Activated CD4-positive, alpha-beta T cell treated with anti-CD3 and anti-CD28 coated beads, Interleukin-2, amount 10 ng/mL, durations not matched to agents 24 days and 14 days (primary cell): ENCODE data around the gene RNF25. TPM values are rescaled to one million over a fixed set of nuclear protein-coding genes. Genes with fewer than 3 reads are reported as not detected.

Experiments used
- DNase-seq: peaks from one replicate; pipeline ENCODE4 v3.0.0; 2022
- H3K27ac Mint-ChIP-seq: one replicate; pipeline ENCODE4 v1.8.0; 2022; ENCODE audit warnings: mild to moderate bottlenecking, mixed read lengths
- H3K27me3 Mint-ChIP-seq: one replicate; pipeline ENCODE4 v1.8.0; 2022; ENCODE audit warnings: mixed read lengths
- H3K36me3 Mint-ChIP-seq: one replicate; pipeline ENCODE4 v1.8.0; 2022; ENCODE audit warnings: low read depth, mild to moderate bottlenecking, mixed read lengths
- H3K4me1 Mint-ChIP-seq: one replicate; pipeline ENCODE4 v1.8.0; 2021; ENCODE audit warnings: mixed read lengths
- H3K4me3 Mint-ChIP-seq: one replicate; pipeline ENCODE4 v1.8.0; 2022; ENCODE audit warnings: mild to moderate bottlenecking, moderate library complexity, mixed read lengths
- H3K9me3 Mint-ChIP-seq: one replicate; pipeline ENCODE4 v1.8.0; 2021; ENCODE audit warnings: mixed read lengths
- intact Hi-C: fragments of 100-400 bp; cut with micrococcal nuclease; formaldehyde crosslinking; loops from one replicate; pipeline ENCODE4 v1.15.1; 2023
- total RNA-seq: library from RNA; stranded (reverse); gene quantifications from 2 replicates; pipeline ENCODE4 v1.2.3, GENCODE V29; 2022

Gene RNF25
- total RNA-seq, 1 donor from 2014 or later = 28.8 TPM

GRCh38 chr2:218631837-218632236 is 40.0 kb downstream of the RNF25 start:
- Mint-ChIP-seq H3K9me3 (no peaks in the 10 kb centered on the region), H3K4me3 (no peak overlapping the region), H3K4me1 (peaks cover 3% of the 10 kb centered on the region), H3K27ac (no peak overlapping the region), H3K36me3 (peaks cover 23% of the 10 kb centered on the region), H3K27me3 (no peaks in the 10 kb centered on the region)
- intact Hi-C loops = no loop called here
- DNase-seq = no peak

- H3K27me3 Mint-ChIP-seq = no peaks in the 10 kb centered on the region
- H3K4me1 Mint-ChIP-seq = peaks cover 5% of the 10 kb centered on the region
- H3K4me3 Mint-ChIP-seq = no peak overlapping the region
- H3K9me3 Mint-ChIP-seq = no peaks in the 10 kb centered on the region
- no peak for DNase-seq
- H3K36me3 Mint-ChIP-seq = no peaks in the 10 kb centered on the region
- intact Hi-C loops = no loop called here
- H3K27ac Mint-ChIP-seq = no peak overlapping the region
These were observed 43.9 kb downstream of the RNF25 start for GRCh38 chr2:218627939-218628338.

GRCh38 chr2:218626369-218626768 is 45.4 kb downstream of the RNF25 start:
- H3K9me3 Mint-ChIP-seq = no peaks in the 10 kb centered on the region
- intact Hi-C loops = no loop called here
- H3K36me3 Mint-ChIP-seq = no peaks in the 10 kb centered on the region
- H3K4me1 Mint-ChIP-seq = peaks cover 5% of the 10 kb centered on the region
- no peak for DNase-seq
- H3K27me3 Mint-ChIP-seq = no peaks in the 10 kb centered on the region
- H3K4me3 Mint-ChIP-seq = no peak overlapping the region
- no peak overlapping the region for H3K27ac Mint-ChIP-seq

- intact Hi-C loops = no loop called here
- peaks cover 5% of the 10 kb centered on the region for H3K4me1 Mint-ChIP-seq
- H3K36me3 Mint-ChIP-seq = no peaks in the 10 kb centered on the region
- no peak overlapping the region for H3K4me3 Mint-ChIP-seq
- no peaks in the 10 kb centered on the region for H3K9me3 Mint-ChIP-seq
- H3K27ac Mint-ChIP-seq = no peak overlapping the region
- DNase-seq = no peak
- no peaks in the 10 kb centered on the region for H3K27me3 Mint-ChIP-seq
These were observed 48.5 kb downstream of the RNF25 start for GRCh38 chr2:218623366-218623705.

- Mint-ChIP-seq H3K27ac (no peak overlapping the region), H3K9me3 (no peaks in the 10 kb centered on the region), H3K27me3 (no peaks in the 10 kb centered on the region), H3K4me1 (peaks cover 2% of the 10 kb centered on the region), H3K36me3 (no peaks in the 10 kb centered on the region), H3K4me3 (no peak overlapping the region)
- intact Hi-C loops = no loop called here
- no peak for DNase-seq
These were observed 49.0 kb downstream of the RNF25 start for GRCh38 chr2:218622606-218623365.

GRCh38 chr2:218621007-218621406 is 50.8 kb downstream of the RNF25 start:
- no peak for DNase-seq
- Mint-ChIP-seq H3K36me3 (no peaks in the 10 kb centered on the region), H3K27me3 (no peaks in the 10 kb centered on the region), H3K4me1 (peaks cover 2% of the 10 kb centered on the region), H3K9me3 (no peaks in the 10 kb centered on the region), H3K4me3 (no peak overlapping the region), H3K27ac (no peak overlapping the region)
- intact Hi-C loops = no loop called here

GRCh38 chr2:218618102-218618860 is 53.5 kb downstream of the RNF25 start:
- intact Hi-C loops = no loop called here
- peaks cover 2% of the 10 kb centered on the region for H3K4me1 Mint-ChIP-seq
- H3K27me3 Mint-ChIP-seq = no peaks in the 10 kb centered on the region
- no peaks in the 10 kb centered on the region for H3K9me3 Mint-ChIP-seq
- no peaks in the 10 kb centered on the region for H3K36me3 Mint-ChIP-seq
- DNase-seq = no peak
- no peak overlapping the region for H3K4me3 Mint-ChIP-seq
- H3K27ac Mint-ChIP-seq = no peak overlapping the region

GRCh38 chr2:218615868-218616315 is 55.9 kb downstream of the RNF25 start:
- Mint-ChIP-seq H3K4me1 (no peaks in the 10 kb centered on the region), H3K9me3 (no peaks in the 10 kb centered on the region), H3K36me3 (no peaks in the 10 kb centered on the region), H3K27me3 (peaks cover 3% of the 10 kb centered on the region), H3K27ac (no peak overlapping the region), H3K4me3 (no peak overlapping the region)
- intact Hi-C loops = no loop called here
- no peak for DNase-seq

Other genes with a start within 250 kb of the RNF25 start
- 45.0 and 45.5 TPM in 2 replicates for gene USP37, start 103.7 kb downstream of the RNF25 start, total RNA-seq
- gene CNOT9, start 103.2 kb downstream of the RNF25 start, total RNA-seq = 131 and 134 TPM in 2 replicates
- gene PLCD4, start 64.1 kb downstream of the RNF25 start, total RNA-seq = 0.26 and 0.52 TPM in 2 replicates
- gene ZNF142, start 12.4 kb downstream of the RNF25 start, total RNA-seq = 59.6 and 60.9 TPM in 2 replicates
- gene BCS1L, start 12.3 kb downstream of the RNF25 start, total RNA-seq = 92.9 and 94.4 TPM in 2 replicates
- gene STK36, start 84 bp upstream of the RNF25 start, total RNA-seq = 20.2 and 21.3 TPM in 2 replicates
- gene TTLL4, start 38.8 kb upstream of the RNF25 start, total RNA-seq = 66.1 and 71.2 TPM in 2 replicates
- gene CYP27A1, start 110.1 kb upstream of the RNF25 start, total RNA-seq = 0.09 TPM in 1 of 2 replicates, not detected in the other
- gene PRKAG3, start 159.8 kb upstream of the RNF25 start, total RNA-seq = not detected in 2 replicates
- gene WNT6, start 187.8 kb upstream of the RNF25 start, total RNA-seq = not detected in 2 replicates
- gene WNT10A, start 208.8 kb upstream of the RNF25 start, total RNA-seq = 0.12 and 0.28 TPM in 2 replicates